GM19240 (cell line): ENCODE measurements around the gene HHEX.

Experiments
- DNase-seq: peaks from one replicate; pipeline ENCODE4 v3.0.0; 2011; ENCODE audit warnings: low spot score; ENCODE audit not compliant: insufficient read length

Gene HHEX

DNA sequence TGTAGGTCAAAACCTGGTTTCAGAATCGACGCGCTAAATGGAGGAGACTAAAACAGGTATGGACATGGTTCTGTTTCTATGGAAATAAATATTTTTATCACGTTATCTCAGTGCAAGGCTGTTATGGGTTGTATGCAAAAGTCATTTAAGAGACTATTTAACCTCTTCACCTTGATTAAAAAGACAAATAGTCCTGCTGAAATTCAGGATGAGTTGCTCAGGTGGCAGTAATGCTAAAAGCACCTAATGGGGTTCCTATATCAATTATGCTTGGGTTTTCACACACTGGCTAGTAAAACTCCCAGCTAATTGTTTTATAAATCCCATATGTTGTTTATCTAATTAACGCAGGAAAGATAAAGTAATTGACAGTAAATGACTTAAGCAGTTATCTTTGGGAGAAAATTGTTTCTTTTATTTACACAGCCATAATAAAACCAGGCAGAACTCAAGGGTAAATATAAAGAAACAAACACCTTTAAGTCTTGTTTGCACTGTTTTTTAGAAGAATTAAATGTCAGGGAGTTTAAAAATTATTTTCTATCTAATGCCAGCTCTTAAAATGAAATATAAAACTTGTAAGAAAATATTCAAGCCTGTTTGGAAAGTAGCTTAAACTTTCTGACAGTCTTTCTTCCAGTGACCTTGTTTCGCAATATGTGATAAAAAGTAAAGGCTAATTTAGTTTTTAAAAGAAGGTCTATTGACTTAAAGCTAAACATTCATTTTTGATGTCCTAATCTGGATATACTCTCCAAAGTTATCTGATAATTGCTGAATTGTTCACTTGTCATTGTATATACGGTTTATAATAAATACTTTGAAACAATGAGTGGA lies 3.2 kb downstream of the HHEX start:
- DNase-seq, result no peak

DNA sequence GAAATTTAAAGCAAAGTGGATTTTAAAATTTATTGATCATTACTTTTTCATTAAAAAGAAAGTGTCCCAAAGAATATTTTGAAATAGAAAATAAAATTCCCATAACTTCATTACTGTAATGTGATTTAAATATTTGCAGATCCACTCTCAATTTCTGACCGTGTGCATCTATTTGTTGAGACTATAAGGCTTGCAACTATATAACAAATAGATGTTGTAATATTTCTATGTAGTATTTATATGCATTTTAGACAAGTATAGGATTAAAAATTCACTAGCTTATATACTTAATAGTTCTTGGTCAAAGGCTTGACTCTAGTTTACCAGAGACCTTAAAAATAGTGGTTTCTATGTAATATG lies 3.8 kb downstream of the HHEX start:
- DNase-seq, result no peak

DNA sequence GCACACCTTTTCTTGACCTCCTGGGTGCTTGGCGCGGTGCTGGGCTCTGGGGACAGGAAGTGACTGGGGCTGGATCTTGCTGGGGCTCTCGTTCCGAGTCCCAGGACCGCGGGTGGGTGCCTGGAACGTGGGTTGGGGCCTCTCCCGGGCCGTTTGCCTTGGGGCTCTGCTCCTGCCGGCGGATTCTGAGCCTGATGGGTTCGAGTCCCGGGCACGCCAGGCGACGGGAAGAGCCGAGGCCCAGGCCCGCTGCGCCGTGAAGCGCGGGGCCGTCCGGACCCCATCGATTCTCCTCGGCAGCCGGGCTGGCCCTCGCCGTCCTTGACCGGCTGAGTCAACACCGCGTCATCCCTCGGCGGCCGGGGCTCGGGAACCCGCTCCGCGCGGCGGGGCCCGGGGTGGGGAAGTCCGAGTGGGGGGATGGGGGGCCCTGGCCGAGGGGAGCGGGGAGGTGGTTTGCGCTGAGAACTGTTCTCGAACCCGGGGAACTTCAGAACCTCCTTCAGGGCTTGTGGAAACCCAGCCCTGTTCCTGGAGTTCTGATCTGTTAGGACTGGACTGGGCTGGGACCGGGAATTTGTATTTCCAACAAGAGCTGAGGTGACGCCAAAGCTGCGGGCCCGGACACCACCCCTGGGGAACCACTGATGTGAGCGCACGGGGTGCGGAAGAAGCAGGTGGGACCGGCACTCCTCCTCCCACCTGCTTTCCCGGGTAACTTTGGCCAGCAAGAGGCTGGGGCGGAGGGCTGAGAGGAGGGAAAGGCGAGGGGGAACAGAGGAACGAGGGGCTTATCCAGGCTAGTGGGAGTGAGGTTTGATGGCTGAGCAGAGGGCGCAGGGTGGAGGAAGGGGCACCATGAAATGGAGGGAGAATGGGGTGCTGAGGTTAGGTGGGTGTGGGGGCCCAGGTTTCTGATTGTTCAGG lies 6.2 kb downstream of the HHEX start:
- DNase-seq, result no peak

DNA sequence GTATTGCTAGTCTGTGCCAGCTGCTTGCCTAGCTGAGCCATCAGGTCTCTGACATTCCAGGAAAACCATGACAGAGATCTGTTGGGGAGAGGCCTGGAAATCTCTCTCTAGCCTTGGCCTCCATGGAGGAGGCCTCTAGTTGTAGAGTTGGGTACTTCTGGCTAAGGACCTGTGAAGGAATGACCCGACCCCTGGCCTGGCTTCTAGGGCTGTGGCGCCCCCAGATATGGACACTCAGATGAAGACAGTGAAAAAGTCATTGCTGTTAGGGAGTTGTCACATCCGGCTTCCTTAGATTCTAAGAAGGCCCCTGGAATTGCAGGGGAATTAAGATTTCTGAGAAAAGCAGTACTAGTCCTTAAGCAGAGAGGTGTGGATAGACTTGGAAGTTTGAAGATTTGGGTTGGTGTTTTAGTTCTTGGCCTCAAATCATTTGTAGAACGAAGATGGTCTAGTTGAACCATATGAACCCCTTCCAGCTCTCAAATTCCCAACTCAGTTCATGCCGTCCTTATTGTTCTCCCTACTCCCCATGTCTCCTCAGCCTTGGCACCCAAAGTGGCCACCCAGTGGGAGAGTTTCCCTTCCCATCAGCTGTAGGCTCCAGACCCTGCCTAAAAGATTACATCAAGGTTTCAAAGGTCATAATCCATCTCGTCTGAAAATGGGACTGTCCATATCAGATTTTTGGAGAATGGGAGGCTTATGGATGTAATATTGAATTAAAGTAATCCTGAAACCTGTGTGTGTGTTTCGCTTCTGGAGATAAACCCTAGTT lies 7.0 kb downstream of the HHEX start:
- DNase-seq, result no peak

DNA sequence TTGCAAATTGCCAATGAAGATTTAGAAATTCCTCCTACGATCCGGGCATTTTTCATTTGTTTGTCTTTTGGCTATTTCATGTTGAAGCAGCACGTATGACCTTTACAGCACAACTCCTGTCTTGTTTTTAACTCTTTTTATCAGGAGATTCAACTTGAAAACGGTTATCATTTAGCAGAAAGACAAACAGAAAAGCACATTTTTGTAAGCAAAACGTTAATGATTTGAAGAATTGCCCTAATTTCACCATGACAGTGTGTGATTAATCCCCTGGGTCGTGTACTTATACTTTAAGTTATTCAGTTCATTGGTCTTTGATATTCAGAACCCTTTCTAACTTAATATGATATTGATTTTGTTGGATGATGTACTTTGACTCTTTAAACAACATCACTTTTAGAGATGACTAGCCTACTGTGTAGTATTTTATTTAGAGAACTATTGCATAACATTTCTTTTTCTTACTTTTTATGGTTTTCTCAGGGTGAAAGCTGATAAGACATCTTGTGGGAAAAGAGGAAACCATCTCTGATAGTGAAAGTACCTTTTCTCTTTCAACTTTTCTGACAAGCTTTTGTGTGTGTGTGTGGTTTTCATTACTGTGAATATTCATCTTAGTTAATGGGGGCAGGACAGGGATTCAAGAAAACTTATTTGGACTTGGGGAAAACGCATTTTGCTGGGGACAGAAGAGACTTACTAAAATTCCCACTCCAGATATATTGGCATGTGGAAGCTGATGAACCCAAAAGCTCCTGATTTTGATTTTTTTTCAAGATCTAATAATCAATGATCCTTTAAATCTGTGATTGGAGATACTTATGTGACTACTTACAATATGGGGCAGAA lies 8.1 kb downstream of the HHEX start:
- DNase-seq, result no peak

DNA sequence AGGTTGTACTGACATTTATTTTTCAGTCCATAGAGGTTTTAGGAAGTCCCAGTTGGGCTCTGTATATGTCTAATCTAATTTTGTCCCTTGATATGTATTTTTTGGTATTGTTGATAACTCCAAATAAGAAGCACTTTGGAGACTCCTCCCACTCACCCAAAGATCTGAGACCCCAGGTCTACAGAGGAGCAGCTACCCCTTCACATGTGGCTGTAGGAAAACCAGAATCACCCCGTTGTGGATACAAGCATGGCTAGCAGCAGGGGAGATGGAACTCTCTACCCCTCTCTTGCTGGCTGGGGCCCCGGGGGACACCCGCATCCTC lies 9.4 kb downstream of the HHEX start:
- no peak for DNase-seq

DNA sequence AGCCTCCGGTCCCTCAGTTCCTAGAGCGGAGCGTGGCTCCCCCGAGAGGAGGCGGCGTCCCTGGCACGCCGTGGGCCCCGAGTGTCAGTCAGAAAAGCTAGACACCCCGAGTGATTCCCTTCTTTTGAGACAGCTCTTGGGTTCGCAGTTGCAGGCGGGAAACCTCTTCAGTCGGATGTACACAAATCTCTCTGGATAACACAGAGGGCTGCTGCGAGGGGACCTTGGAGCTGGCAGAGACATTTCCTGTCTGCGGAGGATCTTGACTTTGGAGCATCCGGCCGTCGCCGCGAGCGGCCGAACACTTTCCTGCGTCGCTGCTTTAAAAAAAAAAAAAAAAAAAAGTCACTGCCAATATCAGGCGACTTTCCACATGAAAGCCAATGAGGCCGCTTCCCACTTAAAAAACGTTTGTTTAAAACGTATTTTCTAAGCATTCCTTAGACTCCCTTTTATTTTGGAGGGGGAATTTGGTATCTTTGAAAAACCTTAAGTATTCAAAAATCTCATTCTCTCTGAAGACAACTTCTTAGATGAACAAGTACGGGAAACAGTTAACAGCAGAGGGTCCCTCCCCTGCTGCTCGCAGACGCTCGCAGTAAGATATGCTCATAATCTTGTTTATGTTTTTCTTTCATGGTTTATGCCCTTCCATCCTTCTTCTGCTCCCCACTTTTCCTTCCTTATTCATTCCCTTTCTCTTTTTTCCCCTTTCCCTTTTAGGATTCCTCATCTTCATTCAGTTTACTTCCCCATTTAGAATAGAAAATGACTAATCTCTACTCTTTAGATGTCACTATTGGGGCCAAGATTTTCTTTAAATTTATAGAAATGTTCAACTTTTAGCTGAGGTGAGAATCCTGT lies 10.0 kb downstream of the HHEX start:
- no peak for DNase-seq

DNA sequence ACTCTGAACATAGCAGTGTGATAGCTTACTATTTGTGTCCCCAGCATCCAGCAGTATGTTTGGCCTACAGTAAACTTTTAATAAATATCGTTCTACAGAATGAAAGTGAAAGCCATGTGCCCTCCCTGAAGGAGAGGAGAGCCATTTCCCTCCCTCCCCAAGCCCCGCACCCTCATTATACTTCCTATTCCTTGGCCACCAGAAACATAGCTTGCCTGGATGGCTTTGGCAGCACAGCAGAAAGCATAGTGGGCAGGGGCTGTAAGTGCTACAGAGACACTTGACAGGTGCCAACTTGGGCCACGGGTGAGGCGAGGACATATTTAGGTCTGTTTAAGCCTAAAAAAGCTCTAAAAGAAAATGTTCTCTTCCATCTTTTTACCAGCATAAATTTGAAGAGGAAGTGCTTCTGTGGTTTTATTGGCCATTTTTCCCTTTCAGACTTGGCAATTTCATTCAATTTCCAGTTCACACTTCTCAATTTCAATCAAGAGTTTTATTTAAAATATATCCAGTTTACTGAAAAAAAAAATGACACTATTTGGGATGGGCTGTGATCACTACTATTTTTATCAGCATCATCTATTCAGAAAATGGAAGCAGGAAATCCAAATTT lies 12.7 kb downstream of the HHEX start:
- DNase-seq, result no peak

DNA sequence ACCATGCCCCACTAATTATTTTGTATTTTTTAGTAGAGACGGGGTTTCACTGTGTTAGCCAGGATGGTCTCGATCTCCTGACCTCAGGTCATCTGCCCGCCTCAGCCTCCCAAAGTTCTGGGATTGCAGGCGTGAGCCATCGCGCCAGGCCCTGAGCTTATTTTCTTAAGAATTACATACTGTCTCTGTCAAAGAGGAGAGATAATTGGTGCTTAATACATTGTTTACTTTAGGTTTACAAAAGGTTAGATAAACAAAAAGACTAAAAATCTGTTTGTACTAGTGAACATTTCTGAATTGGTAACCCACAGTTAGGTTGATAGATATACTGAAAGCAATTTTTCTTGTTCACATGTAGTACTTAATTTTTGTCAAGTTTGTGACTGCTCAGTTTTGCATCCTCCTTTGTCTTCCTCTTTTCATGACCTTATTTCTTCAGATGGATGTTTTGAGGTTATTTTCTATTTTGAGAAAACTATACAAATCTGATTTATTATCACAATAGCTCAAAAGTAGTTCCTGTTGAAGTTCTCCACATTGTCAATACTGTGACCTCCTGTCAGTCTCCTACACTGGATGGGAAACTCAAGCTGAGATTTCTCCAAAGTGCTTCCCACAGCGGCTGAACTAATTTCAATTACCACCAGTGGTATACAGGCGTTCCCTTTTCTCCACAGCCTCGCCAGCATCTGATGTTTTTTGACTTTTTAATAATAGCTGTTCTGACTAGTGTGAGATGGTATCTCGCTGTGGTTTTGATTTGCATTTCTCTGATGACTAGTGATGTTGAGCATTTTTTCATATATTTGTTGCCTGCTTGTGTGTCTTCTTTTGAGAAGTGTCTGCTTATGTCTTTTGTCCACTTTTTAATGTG lies 22.5 kb downstream of the HHEX start:
- DNase-seq, result no peak

DNA sequence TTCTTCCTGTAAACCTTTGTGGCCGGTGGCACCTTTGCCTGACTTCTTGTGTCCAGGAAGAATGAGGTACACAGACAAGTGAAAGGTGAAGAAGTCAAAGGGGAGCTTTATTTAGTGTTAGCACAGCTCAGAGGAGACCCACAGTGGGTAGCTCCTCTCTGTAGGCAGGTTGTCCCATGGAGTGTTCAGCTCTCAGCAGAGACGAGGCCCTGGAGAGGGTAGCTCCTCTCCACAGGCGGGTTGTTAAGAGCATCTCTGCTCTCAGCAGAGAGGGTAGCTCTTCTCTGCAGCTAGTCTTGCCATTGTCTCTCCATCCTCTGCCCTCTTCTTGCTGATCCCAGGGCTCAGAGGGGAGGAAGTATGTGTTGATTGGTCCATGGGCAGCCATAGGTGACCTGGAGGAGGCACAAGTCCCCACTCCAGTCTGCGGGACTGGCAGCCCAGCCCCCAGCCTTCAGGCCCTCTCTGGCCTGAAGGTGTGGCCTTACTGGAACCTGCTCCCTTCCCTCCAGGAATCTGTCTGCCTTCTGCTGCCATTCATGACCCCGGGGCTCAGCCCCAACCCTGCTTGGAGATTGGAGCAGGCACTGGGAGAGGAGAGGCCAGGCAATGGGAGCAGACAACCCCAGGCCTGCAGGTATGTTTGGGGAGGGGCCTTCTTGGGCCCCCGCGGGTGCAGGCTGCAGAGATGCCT lies 24.5 kb downstream of the HHEX start:
- no peak for DNase-seq

DNA sequence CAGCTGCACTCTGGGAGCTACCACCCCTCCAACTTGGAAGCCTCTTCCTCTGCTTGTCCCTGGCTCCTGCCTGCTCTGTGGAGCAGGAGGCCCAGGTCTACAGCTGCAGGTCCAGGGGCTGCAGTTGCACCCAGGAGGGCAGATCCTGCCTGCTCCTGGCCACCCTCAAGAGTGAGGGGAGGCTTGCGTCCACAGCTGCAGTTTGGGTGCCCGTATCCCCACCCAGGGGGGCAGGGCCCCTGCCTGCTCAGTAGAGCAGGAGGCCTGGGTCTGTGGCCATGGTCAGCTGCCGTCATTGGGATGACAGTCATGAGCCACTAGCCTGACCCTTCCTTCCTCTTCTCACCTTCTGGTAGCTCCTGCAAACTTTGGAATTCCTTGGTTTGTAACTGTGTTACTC lies 25.1 kb downstream of the HHEX start:
- no peak for DNase-seq

DNA sequence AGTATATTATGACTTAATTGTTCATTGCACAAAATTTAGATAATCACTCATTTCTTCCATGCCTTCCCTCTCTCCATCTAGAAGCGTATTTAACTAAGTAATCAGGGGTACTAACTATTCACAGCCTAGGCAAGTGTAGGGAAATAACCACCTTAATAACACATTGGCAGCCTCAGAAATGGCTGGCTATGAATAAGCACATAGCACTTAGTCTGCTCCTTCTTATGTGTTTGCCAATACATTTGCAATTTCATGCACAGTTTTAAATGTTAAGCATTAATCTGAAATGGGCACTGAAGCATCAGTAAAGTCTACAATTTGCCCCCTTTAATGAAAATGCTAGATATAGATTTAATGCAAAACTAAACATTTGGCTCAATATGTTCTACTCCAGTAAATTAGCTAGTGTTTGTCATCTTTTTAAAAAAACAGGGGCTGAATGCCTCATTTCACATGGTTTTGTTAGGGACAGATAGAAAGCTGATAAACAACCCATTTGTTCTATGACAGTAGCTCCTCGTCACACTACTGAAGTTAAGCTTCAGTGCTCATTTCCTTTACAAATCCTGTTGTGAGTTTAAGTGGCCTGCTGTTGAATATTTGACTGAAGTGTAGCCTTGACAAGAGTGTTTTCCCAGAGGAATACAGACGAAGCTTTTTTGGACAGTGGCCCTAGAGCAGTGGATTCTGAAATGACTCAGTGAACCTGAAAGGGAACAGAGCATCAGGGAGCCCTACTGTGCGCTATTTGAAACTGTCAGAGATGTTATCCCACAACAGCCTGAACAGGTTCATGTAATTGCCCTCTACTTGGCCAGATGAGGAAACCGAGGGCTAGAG lies 30.5 kb downstream of the HHEX start:
- DNase-seq, result no peak

DNA sequence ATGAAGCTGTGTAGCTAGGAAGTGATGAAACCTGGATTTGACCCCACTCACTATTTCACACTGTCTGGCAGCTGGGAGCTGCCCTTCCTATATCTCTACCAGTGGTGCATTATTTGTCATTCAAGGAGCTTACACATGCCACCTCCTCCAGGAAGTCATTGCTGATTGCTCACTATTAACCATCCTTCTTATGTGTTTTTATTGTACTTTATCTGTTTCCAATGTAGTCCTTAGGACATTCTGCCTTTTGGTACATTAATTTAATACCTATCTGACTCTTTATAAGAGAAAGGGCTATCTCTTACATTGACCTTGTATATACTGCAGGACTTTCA lies 31.0 kb downstream of the HHEX start:
- DNase-seq, result no peak

DNA sequence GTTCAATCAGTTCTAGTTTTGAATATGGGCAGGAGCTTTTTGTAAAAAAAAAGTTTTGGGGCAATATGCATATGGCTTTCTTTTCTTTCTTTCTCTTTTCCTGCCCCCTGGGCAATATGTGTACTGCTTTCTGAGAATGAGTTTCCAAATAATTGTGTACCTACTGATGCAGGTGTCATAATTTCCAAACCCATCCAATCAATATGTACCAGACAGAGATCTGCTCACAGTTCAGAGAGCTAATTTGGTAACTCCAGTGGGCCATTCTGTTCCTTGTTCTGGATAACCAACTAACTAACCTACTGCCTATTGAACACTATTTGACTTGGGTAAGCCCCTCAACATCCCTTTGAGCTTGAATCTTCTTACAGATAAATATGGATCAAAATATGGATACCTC lies 32.6 kb downstream of the HHEX start:
- no peak for DNase-seq

DNA sequence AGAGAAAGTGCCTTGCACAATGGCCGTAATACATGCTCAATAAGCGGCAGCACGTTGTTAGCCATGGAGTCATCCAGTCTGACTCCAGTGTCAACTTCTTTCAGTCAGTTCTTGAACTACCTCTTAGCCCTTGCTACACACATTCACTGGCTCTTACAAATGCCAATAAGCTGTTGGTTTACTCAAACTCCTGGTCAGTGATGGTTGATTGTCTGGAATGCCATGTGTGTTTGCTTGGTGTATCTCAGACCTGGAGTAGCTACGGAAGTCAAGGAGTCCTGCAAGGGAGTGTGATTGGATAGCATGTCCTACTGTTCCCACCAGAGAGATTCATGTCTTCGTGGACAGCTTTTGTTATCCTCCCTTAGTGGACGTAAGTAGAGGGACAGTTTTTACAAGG lies 37.4 kb downstream of the HHEX start:
- no peak for DNase-seq

DNA sequence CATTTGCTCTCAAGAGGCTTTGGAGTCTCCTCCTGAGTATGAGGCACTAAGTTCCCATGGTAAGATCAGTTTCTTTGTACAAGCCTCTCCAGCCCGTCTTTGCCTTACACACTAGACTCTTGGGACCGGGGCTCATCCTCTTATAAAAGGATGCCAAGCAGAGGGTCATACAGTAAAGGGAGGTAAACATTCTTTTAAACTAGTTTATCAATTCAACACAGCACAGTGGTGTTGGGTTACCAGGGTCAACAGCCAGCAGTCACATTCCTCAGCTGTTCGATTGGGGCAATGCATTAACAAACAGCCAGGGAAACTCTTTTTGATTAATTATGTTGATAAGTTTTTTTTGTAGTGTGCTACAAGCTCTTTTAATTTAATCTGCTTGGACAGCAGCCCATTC lies 37.8 kb downstream of the HHEX start:
- no peak for DNase-seq

DNA sequence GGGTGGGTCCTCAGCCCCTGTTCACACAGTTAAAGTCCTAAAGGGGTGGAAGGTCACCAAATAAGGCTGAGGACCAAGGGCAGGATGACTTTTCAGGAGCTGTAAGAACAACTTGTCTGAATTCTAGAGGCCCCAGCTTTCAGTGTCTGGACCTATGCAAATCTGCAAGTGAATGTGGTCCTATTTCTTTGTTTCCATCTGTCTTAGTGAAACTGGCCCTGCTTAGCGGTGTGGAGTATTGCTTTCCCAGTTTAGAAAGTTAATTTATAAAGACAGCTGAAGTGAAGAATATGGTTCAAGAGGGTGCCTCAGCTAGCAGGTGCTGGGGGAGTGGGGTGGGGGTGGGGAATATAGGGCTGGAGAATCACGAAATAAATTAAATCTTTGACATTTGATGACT lies 40.1 kb downstream of the HHEX start:
- peak; percentile 52 for DNase-seq
